ENCODE results near the gene PRR5. TPM values are rescaled to one million over a fixed set of nuclear protein-coding genes. Genes with fewer than 3 reads are reported as not detected.

PRR5 gene
- polyA plus RNA-seq, 1 experiment = 12.9 TPM

DNA sequence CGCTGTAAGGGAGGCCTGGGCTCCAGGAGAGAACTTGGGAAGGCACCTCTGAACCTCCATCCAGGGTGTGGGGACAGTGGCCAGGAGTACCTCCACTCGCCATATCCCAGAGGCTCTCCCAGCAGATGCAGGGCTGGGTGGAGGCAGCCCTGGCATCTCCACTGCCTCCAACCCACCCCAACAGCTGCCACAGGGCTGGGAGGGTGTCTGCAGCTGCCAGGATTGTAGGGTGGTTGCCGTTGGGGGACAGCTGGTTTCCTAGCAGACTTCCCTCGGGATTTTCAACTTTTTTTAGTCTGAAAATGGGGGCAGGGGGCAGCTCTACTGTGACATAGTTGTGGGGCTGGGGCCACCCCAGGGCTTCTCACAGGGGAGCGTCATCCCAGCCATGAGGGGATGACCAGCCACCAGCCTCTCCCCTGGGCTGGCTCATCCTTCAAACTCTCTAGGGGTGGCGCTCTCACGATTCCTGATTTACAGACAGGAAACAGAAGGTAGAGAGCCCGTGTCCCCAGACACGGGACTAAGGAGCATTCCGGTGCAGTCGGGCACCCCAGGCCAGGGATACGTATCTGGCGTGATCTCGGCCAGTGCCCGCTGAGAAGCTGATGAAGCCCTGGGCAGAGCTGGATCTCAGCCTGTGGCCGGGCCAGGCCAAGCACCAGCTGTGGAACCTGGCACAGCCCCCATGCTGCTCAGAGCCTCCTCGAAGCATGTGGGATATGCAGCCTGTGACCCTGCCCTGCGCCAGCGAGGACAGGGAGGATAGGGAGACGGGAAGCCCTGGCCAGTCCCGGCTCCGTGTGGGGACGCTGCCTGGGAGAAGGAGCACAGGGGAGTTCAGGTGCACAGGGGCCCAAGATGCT lies 9.9 kb downstream of the PRR5 start:
- CTCF ChIA-PET = interaction anchor here (1.4 kb wide), 1 partner anchor 25 kb away, joined by 3 read pairs; no protein-coding TSS in a partner anchor
- no peak overlapping the region for H3K4me3 ChIP-seq (ENCODE audit: low read depth, low read length)
- no peak for DNase-seq (ENCODE audit: low read depth, low spot score)
- TF ChIP-seq, protein P1, sequence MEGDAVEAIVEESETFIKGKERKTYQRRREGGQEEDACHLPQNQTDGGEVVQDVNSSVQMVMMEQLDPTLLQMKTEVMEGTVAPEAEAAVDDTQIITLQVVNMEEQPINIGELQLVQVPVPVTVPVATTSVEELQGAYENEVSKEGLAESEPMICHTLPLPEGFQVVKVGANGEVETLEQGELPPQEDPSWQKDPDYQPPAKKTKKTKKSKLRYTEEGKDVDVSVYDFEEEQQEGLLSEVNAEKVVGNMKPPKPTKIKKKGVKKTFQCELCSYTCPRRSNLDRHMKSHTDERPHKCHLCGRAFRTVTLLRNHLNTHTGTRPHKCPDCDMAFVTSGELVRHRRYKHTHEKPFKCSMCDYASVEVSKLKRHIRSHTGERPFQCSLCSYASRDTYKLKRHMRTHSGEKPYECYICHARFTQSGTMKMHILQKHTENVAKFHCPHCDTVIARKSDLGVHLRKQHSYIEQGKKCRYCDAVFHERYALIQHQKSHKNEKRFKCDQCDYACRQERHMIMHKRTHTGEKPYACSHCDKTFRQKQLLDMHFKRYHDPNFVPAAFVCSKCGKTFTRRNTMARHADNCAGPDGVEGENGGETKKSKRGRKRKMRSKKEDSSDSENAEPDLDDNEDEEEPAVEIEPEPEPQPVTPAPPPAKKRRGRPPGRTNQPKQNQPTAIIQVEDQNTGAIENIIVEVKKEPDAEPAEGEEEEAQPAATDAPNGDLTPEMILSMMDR (IDR thresholded peaks at IDR 0.05; ENCODE audit: low read depth, low read length) = no peak
- H3K9me3 ChIP-seq (ENCODE audit: control insufficient read depth, insufficient read depth, low read length) = no peaks in the 10 kb centered on the region
- H3K27me3 ChIP-seq (ENCODE audit: control insufficient read depth, insufficient read depth, low read length) = no peaks in the 10 kb centered on the region
- no peak overlapping the region for H3K27ac ChIP-seq (ENCODE audit: low read depth, low read length)
- POLR2A ChIA-PET = no interaction called here

DNA sequence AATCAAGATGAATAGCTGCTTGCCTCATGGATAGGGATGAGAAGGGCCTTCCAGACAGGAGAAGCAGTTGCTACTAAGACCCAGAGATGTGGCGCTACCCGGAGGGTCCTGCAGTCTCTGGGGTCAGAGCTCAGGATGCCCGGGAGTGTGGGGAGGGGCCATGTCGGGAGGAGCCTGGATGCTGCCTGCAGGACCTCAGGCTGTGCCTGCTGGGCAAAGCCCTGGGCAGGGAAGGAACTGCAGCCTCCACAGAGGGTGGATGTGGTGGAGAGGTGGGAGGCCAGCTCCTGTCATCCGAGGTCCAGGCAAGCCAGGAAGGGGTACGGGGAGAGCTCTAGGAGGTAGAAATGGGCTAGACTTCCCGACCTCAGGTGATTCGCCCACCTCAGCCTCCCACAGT lies 11.0 kb downstream of the PRR5 start:
- ChIA-PET POLR2A (no interaction called here), CTCF (interaction anchor here (0.9 kb wide), 1 partner anchor 22 kb away, joined by 3 read pairs; no protein-coding TSS in a partner anchor)
- no peaks in the 10 kb centered on the region for H3K27me3 ChIP-seq (ENCODE audit: control insufficient read depth, insufficient read depth, low read length)
- DNase-seq (ENCODE audit: low read depth, low spot score) = no peak
- H3K9me3 ChIP-seq (ENCODE audit: control insufficient read depth, insufficient read depth, low read length) = no peaks in the 10 kb centered on the region
- no peak overlapping the region for H3K4me3 ChIP-seq (ENCODE audit: low read depth, low read length)
- TF ChIP-seq, protein P1 (IDR thresholded peaks at IDR 0.05; ENCODE audit: low read depth, low read length) = no peak
- H3K27ac ChIP-seq (ENCODE audit: low read depth, low read length) = no peak overlapping the region

DNA sequence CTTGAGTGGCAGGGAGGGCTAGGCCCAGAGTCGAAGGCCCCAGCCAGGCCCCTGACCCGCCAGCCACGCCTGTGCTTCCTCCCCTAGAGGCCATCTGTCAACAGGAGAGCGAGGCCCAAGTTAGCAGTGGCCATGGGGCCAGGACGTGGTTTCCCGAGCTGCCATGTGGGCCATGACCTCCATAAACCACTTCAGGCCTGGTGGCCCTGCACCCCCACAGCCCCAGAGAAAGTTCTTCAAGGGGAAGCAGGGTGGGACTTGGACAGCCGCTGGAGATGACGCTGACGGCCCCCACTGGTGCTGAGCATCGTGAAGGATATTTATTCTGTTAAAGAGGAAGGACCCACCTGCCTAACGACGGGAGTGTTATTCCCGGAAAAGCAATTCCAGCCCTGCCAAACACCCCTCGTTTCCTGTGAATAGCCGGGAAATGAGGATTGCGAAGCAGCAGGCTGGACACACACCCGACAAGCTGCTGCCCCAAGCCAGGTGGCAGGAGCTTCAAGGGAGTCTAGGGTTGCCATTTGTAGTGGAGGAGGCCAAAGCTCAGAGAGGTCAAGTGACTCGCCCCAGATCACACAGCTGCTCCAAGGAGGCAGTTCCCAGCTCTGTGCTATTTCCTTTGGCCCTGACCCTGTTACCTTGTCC lies 12.8 kb downstream of the PRR5 start:
- TF ChIP-seq, protein P1 (IDR thresholded peaks at IDR 0.05; ENCODE audit: low read depth, low read length) = no peak
- Histone ChIP-seq H3K4me3 (ENCODE audit: low read depth, low read length) (no peak overlapping the region), H3K27me3 (ENCODE audit: control insufficient read depth, insufficient read depth, low read length) (no peaks in the 10 kb centered on the region), H3K27ac (ENCODE audit: low read depth, low read length) (no peak overlapping the region), H3K9me3 (ENCODE audit: control insufficient read depth, insufficient read depth, low read length) (no peaks in the 10 kb centered on the region; the same call in 1 of the 2 replicates)
- no peak for DNase-seq (ENCODE audit: low read depth, low spot score)
- CTCF ChIA-PET = interaction anchor here (1.3 kb wide), 1 partner anchor 30 kb away, joined by 4 read pairs; no protein-coding TSS in a partner anchor
- POLR2A ChIA-PET = no interaction called here

DNA sequence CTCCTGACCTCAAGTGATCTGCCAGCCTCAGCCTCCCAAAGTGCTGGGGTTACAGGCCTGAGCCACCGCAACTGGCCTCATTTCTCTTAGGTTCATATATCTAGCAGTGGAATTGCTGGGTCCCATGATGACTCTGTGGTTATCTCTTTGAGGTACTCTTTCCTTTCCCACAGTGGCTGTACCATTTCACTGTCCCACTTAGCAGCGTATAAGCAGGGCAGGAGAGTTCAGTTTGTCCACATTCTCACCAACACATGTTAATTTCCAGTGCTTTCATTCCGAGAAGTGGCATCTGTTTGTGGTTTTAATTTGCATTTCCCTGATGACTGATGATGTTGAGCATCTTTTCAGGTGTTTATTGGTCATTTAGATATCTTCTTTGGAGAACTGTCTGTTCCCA lies 16.4 kb downstream of the PRR5 start:
- Histone ChIP-seq H3K9me3 (ENCODE audit: control insufficient read depth, insufficient read depth, low read length) (no peaks in the 10 kb centered on the region; the same call in 1 of the 2 replicates), H3K27ac (ENCODE audit: low read depth, low read length) (no peak overlapping the region), H3K27me3 (ENCODE audit: control insufficient read depth, insufficient read depth, low read length) (no peaks in the 10 kb centered on the region), H3K4me3 (ENCODE audit: low read depth, low read length) (no peak overlapping the region)
- TF ChIP-seq, protein P1 (IDR thresholded peaks at IDR 0.05; ENCODE audit: low read depth, low read length) = no peak
- ChIA-PET CTCF (interaction anchor here (1.2 kb wide), 1 partner anchor 10 kb away, joined by 3 read pairs; no protein-coding TSS in a partner anchor), POLR2A (no interaction called here)
- DNase-seq (ENCODE audit: low read depth, low spot score) = no peak

Measured in AG04450 (cell line).